ENCODE measurements around the gene CEMP1.

DNA sequence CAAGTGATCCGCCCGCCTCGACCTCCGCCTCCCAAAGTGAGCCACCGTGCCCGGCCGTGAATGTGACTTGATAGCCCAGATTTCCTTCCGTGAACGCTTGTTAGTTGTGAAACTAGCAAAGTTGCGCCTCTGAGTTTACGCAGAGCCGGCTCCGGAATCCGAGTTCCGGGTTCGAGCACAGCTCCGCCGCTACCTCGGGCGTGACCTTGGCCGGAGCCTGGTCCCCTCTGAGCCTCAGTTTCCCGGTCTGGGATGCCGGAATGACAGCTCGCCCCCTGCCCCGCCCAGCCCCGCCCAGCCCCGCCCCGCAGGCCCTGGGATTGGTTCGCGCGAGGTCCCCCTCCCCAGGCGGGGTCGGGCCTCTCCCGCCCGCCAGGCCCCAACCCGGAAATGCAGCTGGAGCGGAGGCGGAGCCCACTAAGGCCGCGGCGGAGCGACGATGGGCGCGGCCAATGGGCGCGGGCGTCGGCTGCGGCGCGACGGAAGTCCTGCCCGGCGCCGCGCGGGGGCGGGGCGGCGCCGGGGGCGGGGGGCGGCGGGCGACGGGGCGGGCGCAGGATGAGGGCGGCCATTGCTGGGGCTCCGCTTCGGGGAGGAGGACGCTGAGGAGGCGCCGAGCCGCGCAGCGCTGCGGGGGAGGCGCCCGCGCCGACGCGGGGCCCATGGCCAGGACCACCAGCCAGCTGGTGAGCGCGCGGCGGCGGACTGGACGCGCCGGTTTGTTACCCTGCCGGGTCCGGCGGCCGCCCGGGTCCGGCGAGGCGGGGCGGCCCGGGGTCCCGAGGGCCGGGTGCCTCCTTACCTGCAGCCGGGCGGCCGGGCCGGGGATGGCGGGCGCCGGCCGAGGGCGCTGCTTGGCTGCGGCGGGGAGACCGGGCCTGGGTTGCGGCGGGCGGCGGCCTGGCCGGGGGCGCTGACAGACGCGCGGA, 6.5 kb upstream of the CEMP1 start, which contains the start of gene PDPK1:
- TF ChIP-seq, protein P1, sequence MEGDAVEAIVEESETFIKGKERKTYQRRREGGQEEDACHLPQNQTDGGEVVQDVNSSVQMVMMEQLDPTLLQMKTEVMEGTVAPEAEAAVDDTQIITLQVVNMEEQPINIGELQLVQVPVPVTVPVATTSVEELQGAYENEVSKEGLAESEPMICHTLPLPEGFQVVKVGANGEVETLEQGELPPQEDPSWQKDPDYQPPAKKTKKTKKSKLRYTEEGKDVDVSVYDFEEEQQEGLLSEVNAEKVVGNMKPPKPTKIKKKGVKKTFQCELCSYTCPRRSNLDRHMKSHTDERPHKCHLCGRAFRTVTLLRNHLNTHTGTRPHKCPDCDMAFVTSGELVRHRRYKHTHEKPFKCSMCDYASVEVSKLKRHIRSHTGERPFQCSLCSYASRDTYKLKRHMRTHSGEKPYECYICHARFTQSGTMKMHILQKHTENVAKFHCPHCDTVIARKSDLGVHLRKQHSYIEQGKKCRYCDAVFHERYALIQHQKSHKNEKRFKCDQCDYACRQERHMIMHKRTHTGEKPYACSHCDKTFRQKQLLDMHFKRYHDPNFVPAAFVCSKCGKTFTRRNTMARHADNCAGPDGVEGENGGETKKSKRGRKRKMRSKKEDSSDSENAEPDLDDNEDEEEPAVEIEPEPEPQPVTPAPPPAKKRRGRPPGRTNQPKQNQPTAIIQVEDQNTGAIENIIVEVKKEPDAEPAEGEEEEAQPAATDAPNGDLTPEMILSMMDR (IDR thresholded peaks at IDR 0.05): no peak
- no peak for TF ChIP-seq EZH2 (IDR thresholded peaks at IDR 0.05; ENCODE audit: borderline replicate concordance, insufficient read depth, low read depth, low read length, poor library complexity, severe bottlenecking)
